ENCODE measurements around the gene LRRC66.

DNA sequence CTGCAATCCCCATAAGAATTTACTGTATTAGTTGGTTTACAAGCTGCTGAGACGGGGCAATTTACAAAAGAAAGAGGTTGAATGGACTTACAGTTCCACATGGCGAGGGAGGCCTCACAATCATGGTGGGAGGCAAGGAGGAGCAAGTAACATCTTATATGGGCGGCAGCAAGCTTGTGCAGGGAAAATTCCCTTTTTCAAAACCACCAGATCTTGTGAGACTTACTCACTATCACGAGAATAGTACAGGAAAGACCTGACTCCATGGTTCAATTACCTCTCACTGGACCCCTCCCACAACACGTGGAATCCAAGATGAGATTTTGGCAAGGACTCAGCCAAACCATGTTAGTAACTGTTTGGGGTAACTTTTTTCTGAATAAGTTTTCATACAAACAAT, 29.1 kb upstream of the LRRC66 start:
- TF ChIP-seq TARDBP (IDR thresholded peaks at IDR 0.05) (no peak), BHLHE40 (IDR thresholded peaks at IDR 0.05; ENCODE audit: borderline replicate concordance) (no peak), ELF4 (IDR thresholded peaks at IDR 0.05) (no peak), NFRKB (IDR thresholded peaks at IDR 0.05) (no peak), FOXK2 (IDR thresholded peaks at IDR 0.05) (no peak), FOXM1 (IDR thresholded peaks at IDR 0.05; ENCODE audit: borderline replicate concordance) (no peak), CTBP1 (IDR thresholded peaks at IDR 0.05; ENCODE audit: borderline replicate concordance) (no peak), SUZ12 (IDR thresholded peaks at IDR 0.05) (no peak)

Data from HEK293T (cell line).